Stimulated activated naive CD4-positive, alpha-beta T cell (primary cell): ENCODE results near the gene TSPAN7.

Experiments
- DNase-seq, 6 experiments: peaks; one replicate each; lab custom pipeline; 2025; lab: John Stamatoyannopoulos, UW

The TSPAN7 gene, protein sequence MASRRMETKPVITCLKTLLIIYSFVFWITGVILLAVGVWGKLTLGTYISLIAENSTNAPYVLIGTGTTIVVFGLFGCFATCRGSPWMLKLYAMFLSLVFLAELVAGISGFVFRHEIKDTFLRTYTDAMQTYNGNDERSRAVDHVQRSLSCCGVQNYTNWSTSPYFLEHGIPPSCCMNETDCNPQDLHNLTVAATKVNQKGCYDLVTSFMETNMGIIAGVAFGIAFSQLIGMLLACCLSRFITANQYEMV

GRCh38 chrX:38561126-38561868 is at the start of gene TSPAN7:
Gene TSPAN7 (plus strand): TSS chrX:38561542. CDS start chrX:38561547, 5 bp downstream.
- DNase-seq = peak; percentile 62 to 85 (median 78)

- no peak for DNase-seq
These were observed 48.1 kb upstream of the TSPAN7 start for GRCh38 chrX:38513112-38513742.

DNA sequence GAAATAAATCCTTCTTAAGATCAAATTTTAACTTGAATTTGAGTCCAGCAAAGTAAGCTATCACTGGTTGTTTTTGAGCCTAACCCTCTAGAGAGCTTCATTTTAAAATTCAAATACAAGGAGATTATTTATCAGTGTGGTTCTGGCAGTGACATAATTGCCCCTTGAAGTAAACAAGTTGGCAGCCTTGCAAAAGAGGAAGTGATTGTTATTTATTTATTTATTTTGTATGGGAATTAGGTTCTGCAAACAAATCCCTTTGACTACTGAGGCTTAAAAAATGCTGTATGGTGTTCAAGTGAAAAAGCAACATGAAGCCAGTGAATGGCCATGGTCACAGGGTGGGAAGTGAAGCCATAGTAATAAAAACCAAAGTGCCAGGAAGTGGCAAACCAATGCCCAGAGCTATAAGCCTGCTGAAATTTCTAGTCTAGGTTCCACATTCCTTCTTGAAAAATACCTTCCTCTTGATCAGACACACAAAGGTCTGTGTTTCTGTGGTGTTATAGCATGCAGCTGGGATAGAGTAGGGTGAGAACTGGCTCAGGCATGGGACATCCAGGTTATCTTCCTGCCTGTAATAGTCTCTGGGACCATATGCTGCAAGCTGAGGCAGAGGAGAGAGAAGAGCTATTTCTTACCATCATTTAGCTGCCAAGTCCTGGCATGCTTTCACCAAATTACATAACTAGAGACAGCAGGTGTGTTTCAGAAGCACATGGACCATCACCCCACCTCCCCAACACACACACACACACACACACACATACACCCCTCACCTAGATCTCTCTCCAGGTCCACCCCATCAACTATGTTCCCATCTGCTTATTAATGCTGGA is 47.1 kb upstream of the TSPAN7 start:
- DNase-seq = no peak

DNA sequence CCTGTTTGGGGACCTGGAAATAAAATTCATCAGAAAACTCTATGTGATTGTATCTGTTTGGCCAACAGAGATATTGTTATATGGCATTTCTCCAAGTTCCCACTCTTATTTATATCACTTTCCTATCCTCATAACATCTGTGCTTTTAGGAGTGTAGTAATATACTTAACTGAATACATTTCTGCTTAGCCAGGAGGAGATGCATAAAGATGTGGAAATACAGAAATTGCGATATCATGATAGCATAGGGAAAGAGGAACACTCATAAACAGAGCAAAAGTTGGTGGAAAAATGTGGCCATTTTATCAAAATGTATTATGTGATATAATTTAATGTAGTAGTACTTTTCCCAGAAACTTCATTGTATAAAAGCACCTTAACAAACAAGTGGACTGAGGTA is 46.1 kb upstream of the TSPAN7 start:
- DNase-seq = no peak

DNA sequence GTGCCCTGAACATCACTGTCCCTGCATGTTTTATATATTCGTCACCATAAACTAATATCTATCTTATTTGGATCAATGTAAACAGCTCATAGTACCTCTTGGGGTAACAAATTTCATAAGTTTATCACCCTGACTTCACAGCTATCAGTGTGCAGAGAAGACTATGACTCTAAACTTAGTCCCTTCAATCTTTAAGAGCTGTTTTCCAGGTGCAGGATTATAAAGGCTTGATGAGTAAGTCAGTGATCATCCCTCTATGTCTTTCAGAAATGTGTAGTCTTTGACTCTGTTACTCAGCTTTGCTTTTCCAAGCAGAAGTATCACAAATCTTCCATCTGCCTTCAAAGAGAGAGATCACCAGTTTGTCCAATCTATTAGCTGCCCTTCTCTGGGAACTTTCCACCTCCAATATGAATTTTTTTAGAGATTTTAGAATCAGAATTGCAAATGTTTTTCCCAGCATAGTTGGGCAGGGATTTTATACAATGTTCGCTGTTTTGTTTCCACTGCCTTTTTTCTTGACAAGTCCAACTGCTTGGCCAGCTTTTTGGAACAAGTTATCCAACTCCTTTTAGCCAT is 45.1 kb upstream of the TSPAN7 start:
- DNase-seq = no peak

GRCh38 chrX:38519651-38520050 is 41.7 kb upstream of the TSPAN7 start:
- DNase-seq = no peak

GRCh38 chrX:38538134-38538533 is 23.2 kb upstream of the TSPAN7 start:
- DNase-seq = no peak

- no peak for DNase-seq
These were observed 21.6 kb upstream of the TSPAN7 start for GRCh38 chrX:38539748-38540147.

GRCh38 chrX:38548508-38548907 is 12.8 kb upstream of the TSPAN7 start:
- DNase-seq = no peak

DNA sequence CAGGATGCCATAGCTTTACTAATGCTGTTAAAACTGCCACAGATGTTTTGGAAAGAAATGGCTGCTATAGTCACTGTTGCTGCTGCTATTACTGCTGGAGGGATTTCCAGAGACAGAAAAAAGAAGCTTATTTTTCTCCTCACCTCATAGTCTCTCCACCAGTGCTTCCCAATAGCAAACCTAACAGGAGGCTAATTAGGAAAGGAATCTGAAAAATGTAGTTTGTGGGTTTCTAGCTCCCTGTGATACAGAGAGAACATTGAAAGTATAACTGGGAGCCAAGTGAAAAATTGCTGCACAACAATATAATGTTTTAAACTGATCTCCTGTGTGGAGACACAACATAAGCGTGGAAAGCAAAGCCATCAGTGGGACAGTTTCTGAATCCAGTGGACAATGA is 8.6 kb upstream of the TSPAN7 start:
- DNase-seq = no peak

DNA sequence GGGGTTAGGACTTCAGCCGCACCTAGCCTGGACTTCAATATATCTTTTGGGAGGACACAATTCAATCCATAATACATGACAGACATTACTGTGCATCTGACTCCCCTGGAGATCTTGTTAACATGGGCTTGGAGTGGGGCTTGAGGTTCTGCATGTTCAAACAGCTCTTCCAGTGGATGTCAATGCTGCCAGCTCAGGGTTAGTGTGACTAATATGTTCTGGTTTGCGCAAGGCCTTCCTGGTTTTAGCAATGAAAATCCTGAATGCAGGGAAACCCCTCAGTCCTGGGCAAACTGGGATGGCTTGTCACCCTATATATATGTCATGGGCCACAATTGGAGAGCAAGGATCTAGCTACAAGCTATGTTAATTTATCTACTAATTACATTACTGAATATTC is 2.7 kb upstream of the TSPAN7 start:
- no peak for DNase-seq

GRCh38 chrX:38560776-38561125 is 591 bp upstream of the TSPAN7 start:
- peak in 1 of 6 experiments; percentile 4 for DNase-seq

- DNase-seq = peak; percentile 3 to 28 (median 8)
These were observed 793 bp downstream of the TSPAN7 start for GRCh38 chrX:38561951-38562719.

GRCh38 chrX:38563030-38563429 is 1.7 kb downstream of the TSPAN7 start:
- no peak for DNase-seq

DNA sequence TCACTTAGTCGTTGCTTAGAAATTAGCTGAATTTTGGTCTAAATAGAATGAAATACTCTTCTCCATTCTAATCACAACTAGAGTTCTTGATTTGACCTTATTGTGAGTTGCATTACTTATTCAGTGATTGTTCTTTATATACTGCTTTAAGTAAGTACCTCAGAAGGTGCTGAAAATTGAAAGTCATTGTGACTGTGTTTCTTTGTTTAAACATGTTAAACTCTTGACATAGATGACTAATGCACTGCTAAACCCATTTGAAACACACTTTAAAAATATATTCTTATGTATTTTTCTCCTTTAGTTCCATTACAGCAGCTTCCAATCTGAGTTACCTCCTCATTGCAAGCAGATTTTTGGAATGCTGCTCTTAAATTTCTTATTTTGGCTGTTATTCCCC is 9.1 kb downstream of the TSPAN7 start:
- no peak for DNase-seq

- DNase-seq = no peak
These were observed 9.7 kb downstream of the TSPAN7 start for GRCh38 chrX:38571058-38571457.

GRCh38 chrX:38574858-38575257 is 13.5 kb downstream of the TSPAN7 start:
- DNase-seq = no peak

DNA sequence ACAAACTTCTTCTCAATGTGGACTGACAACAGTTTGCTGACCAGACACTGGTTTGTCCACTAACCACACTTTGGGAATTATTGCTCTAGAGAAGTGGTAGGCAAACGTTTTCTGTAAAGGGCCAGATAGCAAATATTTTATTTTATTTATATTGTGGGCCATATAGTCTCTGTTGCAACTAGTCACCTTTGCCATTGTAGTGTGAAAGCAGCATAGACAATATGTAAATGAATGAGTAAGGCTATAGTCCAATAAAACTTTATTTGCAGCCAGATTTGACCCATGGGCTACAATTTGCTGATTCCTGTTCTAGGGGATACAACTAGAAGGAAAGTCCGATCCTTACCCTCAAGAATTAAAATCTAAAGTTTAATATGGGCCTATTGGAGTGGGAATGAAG is 14.5 kb downstream of the TSPAN7 start:
- DNase-seq = no peak

GRCh38 chrX:38577738-38578137 is 16.4 kb downstream of the TSPAN7 start:
- DNase-seq = no peak

DNA sequence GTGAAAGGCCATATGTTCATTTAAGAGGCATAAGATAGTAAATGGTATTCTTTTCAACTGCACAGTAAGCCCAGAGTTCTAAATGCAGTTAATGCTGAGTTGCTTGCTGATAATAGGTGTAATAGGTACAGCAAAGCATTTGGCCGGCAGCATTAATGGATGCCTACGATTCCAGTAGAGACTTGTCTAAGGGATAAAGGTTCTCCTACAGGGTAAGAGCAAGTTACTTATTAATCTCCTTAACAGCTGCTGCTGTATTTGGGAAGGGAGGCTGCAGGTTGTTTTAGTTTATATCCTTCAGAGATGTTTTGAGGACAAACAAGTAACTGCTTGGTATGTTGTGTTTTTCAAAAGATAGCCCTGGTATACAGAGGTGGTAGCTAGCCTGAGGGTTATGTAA is 16.8 kb downstream of the TSPAN7 start:
- no peak for DNase-seq

DNA sequence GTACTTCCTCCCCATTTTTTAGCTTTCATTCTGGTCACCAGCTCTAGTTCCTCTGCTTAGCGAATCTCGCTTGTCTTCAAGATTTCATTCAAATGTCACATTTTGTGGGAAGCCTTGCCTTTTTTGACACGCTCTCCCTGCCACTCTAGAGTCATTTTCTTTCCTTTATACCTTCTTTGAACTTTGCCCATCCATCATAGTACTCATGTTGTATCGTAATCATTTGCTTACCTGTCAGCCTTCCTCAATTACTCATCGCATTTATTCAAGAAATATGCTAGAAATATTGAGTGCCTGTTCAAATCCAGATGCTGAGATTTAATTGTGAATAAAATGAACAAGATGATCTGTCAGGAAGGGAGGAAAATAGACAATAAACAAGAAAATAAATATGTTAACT is 21.8 kb downstream of the TSPAN7 start:
- DNase-seq = no peak
